NCI-H146 treated with DMSO at 0.1 percent for 48 hours (cell line): Measurements from ENCODE around the gene SHISA8.
"Not testable (repeated sequence)": the region's sequence is repeated elsewhere in the genome, so short reads cannot be mapped to it uniquely, and the experiment has no call there.

ENCODE experiments used
- DNase-seq: peaks from one replicate; lab custom pipeline; 2025; ENCODE audit not compliant: unreplicated experiment; lab: John Stamatoyannopoulos, UW

The SHISA8 gene

GRCh38 chr22:41915035-41915785, at the start of gene SHISA8:
Gene SHISA8, minus strand, starts transcription at chr22:41915074. Its CDS starts 407 bp downstream, at chr22:41914667.
- DNase-seq, result no peak

- DNase-seq, result no peak
Measured at GRCh38 chr22:41964112-41964491, 49.2 kb upstream of the SHISA8 start.

GRCh38 chr22:41963453-41964111, 48.7 kb upstream of the SHISA8 start:
- DNase-seq, result no peak

- no peak for DNase-seq
Measured at GRCh38 chr22:41957941-41958556, 43.2 kb upstream of the SHISA8 start.

- no peak for DNase-seq
Measured at GRCh38 chr22:41952713-41953112, 37.8 kb upstream of the SHISA8 start.

GRCh38 chr22:41951898-41952474, 37.1 kb upstream of the SHISA8 start, which contains the start of gene SMIM45:
Gene SMIM45, plus strand, starts transcription at chr22:41952150.
- DNase-seq, result no peak

- no peak for DNase-seq
Measured at GRCh38 chr22:41949297-41949965, 34.6 kb upstream of the SHISA8 start.

GRCh38 chr22:41948928-41949296, 34.0 kb upstream of the SHISA8 start:
- DNase-seq, result not testable (repeated sequence)

- no peak for DNase-seq
Measured at GRCh38 chr22:41948142-41948541, 33.3 kb upstream of the SHISA8 start.

GRCh38 chr22:41947424-41948080, 32.7 kb upstream of the SHISA8 start:
- DNase-seq, result no peak

GRCh38 chr22:41946629-41947423, 32.0 kb upstream of the SHISA8 start, which contains the start of gene CENPM:
Gene CENPM, minus strand, starts transcription at chr22:41947152. Its CDS starts 76 bp downstream, at chr22:41947076.
- peak; percentile 80 for DNase-seq

GRCh38 chr22:41943661-41944209, 28.9 kb upstream of the SHISA8 start:
- DNase-seq, result no peak

- no peak for DNase-seq
Measured at GRCh38 chr22:41940832-41941765, 26.2 kb upstream of the SHISA8 start.

GRCh38 chr22:41939981-41940831, 25.3 kb upstream of the SHISA8 start:
- DNase-seq, result no peak

GRCh38 chr22:41936894-41937169, 22.0 kb upstream of the SHISA8 start:
- no peak for DNase-seq

- no peak for DNase-seq
Measured at GRCh38 chr22:41935509-41935908, 20.6 kb upstream of the SHISA8 start.

GRCh38 chr22:41935015-41935351, 20.1 kb upstream of the SHISA8 start:
- DNase-seq, result no peak
